ENCODE results near the gene NAT9. TPM values are rescaled to one million over a fixed set of nuclear protein-coding genes. Genes with fewer than 3 reads are reported as not detected.

The NAT9 gene
- total and polyA plus RNA-seq, 2 donors (not counting 3 experiments of a cell fraction or from before 2014, with no cell fraction given) = 39.3 to 44.8 TPM

DNA sequence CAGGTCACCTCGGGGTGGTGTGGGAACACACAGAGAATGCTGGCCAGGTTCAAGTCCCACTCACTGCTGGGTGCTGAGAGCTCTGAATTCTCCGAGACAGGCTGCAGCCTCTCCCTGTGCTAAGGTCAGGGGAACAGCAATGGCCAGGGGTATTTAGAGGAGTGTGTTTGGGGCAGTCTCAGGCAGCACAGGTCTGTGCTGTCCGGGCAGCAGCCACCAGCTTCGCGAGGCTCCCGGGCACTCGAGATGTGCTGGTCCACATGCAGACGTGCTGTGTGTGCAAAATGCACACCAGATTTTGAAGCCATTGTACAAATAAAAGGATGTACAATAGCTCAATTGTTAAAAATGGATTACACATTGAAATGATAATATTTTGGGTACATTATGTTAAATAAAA is 20.6 kb downstream of the NAT9 start:
- FAIRE-seq (no peak), DNase-seq (ENCODE audit: low read depth, low spot score) (no peak)
- Histone ChIP-seq H3K27me3 (ENCODE audit: control insufficient read depth in 2 of 2, insufficient read depth in 2 of 2, low read length in 2 of 2) (no peaks in the 10 kb centered on the region), H2AFZ (ENCODE audit: low read depth, low read length) (no peak overlapping the region), H3K9ac (replicated peaks; ENCODE audit: extremely low read depth, insufficient read depth, low read length) (no peak overlapping the region), H3K4me2 (ENCODE audit: insufficient read depth, low read length) (no peak overlapping the region), H3K79me2 (ENCODE audit: control insufficient read depth, insufficient read depth, low read length) (no peaks in the 10 kb centered on the region), H4K20me1 (replicated peaks; ENCODE audit: control insufficient read depth, extremely low read depth, insufficient read depth, low read length) (no peaks in the 10 kb centered on the region), H3K36me3 (ENCODE audit: control insufficient read depth in 2 of 2, extremely low read depth in 1 of 2, insufficient read depth in 2 of 2, low read length in 2 of 2) (no peaks in the 10 kb centered on the region), H3K9me1 (replicated peaks; ENCODE audit: control insufficient read depth, extremely low read depth, insufficient read depth, low read length) (no peaks in the 10 kb centered on the region), H3K4me3 (replicated peaks in 1 of 3; ENCODE audit: insufficient read depth in 1 of 3, low read depth in 1 of 3, low read length in 3 of 3) (no peak overlapping the region), H3K4me1 (ENCODE audit: control insufficient read depth, extremely low read depth, insufficient read depth, low read length) (peaks cover 7% of the 10 kb centered on the region), H3K27ac (ENCODE audit: insufficient read depth, low read depth, low read length) (no peak overlapping the region), H3K9me3 (replicated peaks; ENCODE audit: control insufficient read depth, insufficient read depth, low read length) (no peaks in the 10 kb centered on the region)
- no TSS peak for BruUV-seq (replicated peaks)
- CTCF ChIA-PET = interaction anchor here (1.1 to 2.4 kb wide), 3 partner anchors 11 to 24 kb away, joined by 4 to 8 read pairs (median 4); no protein-coding TSS in a partner anchor
- POLR2A ChIA-PET = no interaction called here
- dilution Hi-C loops (cut with MboI; ENCODE audit: extremely low pct_ligation_motif_present, low sequenced_read_pairs) = no loop called here
- TF ChIP-seq POLR2A (IDR thresholded peaks at IDR 0.05; ENCODE audit: low read depth, low read length) = no peak
- TF ChIP-seq FOS (IDR thresholded peaks at IDR 0.05; ENCODE audit: borderline replicate concordance, insufficient read depth, low read length) = no peak
- intact Hi-C loops (cut with micrococcal nuclease) = no loop called here

DNA sequence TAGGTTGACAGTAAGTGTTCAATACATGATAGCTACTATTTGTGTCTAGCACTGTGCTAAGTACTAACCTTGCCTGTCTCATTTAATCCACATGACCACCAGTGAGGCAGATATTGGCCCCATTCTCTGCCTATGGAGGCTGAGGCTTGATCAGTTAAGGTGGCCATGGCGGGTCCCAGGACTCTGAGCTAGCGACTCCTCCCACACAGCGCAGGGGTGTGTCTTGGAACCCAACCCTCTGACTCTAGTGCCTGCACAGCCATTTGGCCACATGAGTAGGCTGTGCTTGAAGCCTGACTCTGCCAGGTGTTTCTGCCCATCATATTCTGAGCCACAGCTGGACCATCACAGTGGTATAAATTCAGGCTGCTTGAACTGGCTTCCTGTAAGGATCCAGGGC is 21.3 kb downstream of the NAT9 start:
- H3K27ac ChIP-seq (ENCODE audit: insufficient read depth, low read depth, low read length) = no peak overlapping the region
- BruUV-seq (replicated peaks) = no TSS peak
- H3K4me3 ChIP-seq (replicated peaks in 1 of 3; ENCODE audit: insufficient read depth in 1 of 3, low read depth in 1 of 3, low read length in 3 of 3) = no peak overlapping the region
- H3K4me2 ChIP-seq (ENCODE audit: insufficient read depth, low read length) = no peak overlapping the region
- POLR2A ChIA-PET = no interaction called here
- H3K4me1 ChIP-seq (ENCODE audit: control insufficient read depth, extremely low read depth, insufficient read depth, low read length) = peaks cover 7% of the 10 kb centered on the region
- H3K9ac ChIP-seq (replicated peaks; ENCODE audit: extremely low read depth, insufficient read depth, low read length) = no peak overlapping the region
- no peaks in the 10 kb centered on the region for H3K9me3 ChIP-seq (replicated peaks; ENCODE audit: control insufficient read depth, insufficient read depth, low read length)
- dilution Hi-C loops (cut with MboI; ENCODE audit: extremely low pct_ligation_motif_present, low sequenced_read_pairs) (no loop called here), intact Hi-C loops (cut with micrococcal nuclease) (no loop called here)
- H3K36me3 ChIP-seq (ENCODE audit: control insufficient read depth in 2 of 2, extremely low read depth in 1 of 2, insufficient read depth in 2 of 2, low read length in 2 of 2) = no peaks in the 10 kb centered on the region
- no peaks in the 10 kb centered on the region for H3K27me3 ChIP-seq (ENCODE audit: control insufficient read depth in 2 of 2, insufficient read depth in 2 of 2, low read length in 2 of 2)
- no peak for TF ChIP-seq JUN (IDR thresholded peaks at IDR 0.05; ENCODE audit: borderline replicate concordance, insufficient read depth, insufficient read length, low read depth)
- TF ChIP-seq, protein P1, sequence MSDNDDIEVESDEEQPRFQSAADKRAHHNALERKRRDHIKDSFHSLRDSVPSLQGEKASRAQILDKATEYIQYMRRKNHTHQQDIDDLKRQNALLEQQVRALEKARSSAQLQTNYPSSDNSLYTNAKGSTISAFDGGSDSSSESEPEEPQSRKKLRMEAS (IDR thresholded peaks at IDR 0.05; ENCODE audit: insufficient read depth, insufficient read length) = no peak
- TF ChIP-seq POLR2AphosphoS5 (IDR thresholded peaks at IDR 0.05; ENCODE audit: insufficient read depth, low read depth, low read length) = no peak
- TF ChIP-seq MYC (IDR thresholded peaks at IDR 0.05; ENCODE audit: low read depth, low read length) = no peak
- TF ChIP-seq EZH2 (IDR thresholded peaks at IDR 0.05; ENCODE audit: borderline replicate concordance, low read depth, low read length, severe bottlenecking) = no peak
- no peak for TF ChIP-seq GATA2 (IDR thresholded peaks at IDR 0.05; ENCODE audit: insufficient read depth, insufficient read length, low read depth, low read length)
- TF ChIP-seq POLR2A (IDR thresholded peaks at IDR 0.05; ENCODE audit: low read depth, low read length) = no peak
- TF ChIP-seq, protein P2, sequence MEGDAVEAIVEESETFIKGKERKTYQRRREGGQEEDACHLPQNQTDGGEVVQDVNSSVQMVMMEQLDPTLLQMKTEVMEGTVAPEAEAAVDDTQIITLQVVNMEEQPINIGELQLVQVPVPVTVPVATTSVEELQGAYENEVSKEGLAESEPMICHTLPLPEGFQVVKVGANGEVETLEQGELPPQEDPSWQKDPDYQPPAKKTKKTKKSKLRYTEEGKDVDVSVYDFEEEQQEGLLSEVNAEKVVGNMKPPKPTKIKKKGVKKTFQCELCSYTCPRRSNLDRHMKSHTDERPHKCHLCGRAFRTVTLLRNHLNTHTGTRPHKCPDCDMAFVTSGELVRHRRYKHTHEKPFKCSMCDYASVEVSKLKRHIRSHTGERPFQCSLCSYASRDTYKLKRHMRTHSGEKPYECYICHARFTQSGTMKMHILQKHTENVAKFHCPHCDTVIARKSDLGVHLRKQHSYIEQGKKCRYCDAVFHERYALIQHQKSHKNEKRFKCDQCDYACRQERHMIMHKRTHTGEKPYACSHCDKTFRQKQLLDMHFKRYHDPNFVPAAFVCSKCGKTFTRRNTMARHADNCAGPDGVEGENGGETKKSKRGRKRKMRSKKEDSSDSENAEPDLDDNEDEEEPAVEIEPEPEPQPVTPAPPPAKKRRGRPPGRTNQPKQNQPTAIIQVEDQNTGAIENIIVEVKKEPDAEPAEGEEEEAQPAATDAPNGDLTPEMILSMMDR (IDR thresholded peaks at IDR 0.05; ENCODE audit: extremely low read depth in 1 of 2, insufficient read depth in 1 of 2, low read depth in 1 of 2, low read length in 2 of 2) = no peak
- no peak for TF ChIP-seq FOS (IDR thresholded peaks at IDR 0.05; ENCODE audit: borderline replicate concordance, insufficient read depth, low read length)
- FAIRE-seq (no peak), DNase-seq (ENCODE audit: low read depth, low spot score) (no peak)
- CTCF ChIA-PET = interaction anchor here (1.1 to 1.8 kb wide), 2 partner anchors 16 to 25 kb away, joined by 4 read pairs; no protein-coding TSS in a partner anchor
- no peaks in the 10 kb centered on the region for H3K9me1 ChIP-seq (replicated peaks; ENCODE audit: control insufficient read depth, extremely low read depth, insufficient read depth, low read length)
- no peaks in the 10 kb centered on the region for H4K20me1 ChIP-seq (replicated peaks; ENCODE audit: control insufficient read depth, extremely low read depth, insufficient read depth, low read length)
- no peaks in the 10 kb centered on the region for H3K79me2 ChIP-seq (ENCODE audit: control insufficient read depth, insufficient read depth, low read length)
- no peak overlapping the region for H2AFZ ChIP-seq (ENCODE audit: low read depth, low read length)

Measured in endothelial cell of umbilical vein (primary cell).